Natural killer cell (primary cell): ENCODE measurements around the gene RAPGEF4. TPM values are rescaled to one million over a fixed set of nuclear protein-coding genes. Genes with fewer than 3 reads are reported as not detected.

Experiments
- total RNA-seq, 4 donors: library from RNA; stranded (reverse); fragments of 120-200 nt in 1 of 4; gene quantifications; one replicate each; pipeline versions ENCODE4 v1.2.3 to v1.2.4, GENCODE V29; 2013 to 2022

The RAPGEF4 gene
- total RNA-seq, 3 donors from 2014 or later (not counting 1 experiment from before 2014, with no cell fraction given) = 0.50 TPM; not detected in 2

Other genes with a start within 250 kb of the RAPGEF4 start
- 10 to 100 TPM; 17.3 to 29.1 (median 22.6) TPM for gene PDK1, start 179.8 kb upstream of the RAPGEF4 start, total RNA-seq